ENCODE results near the gene HAT1. TPM values are rescaled to one million over a fixed set of nuclear protein-coding genes. Genes with fewer than 3 reads are reported as not detected.

The HAT1 gene
- total and polyA plus RNA-seq, 10 of the 15 experiments (the other 5 are each of a cell fraction or from before 2014, with no cell fraction given): 60.0 to 225 (median 130) TPM

- TF ChIP-seq IRF3 (IDR thresholded peaks at IDR 0.05) (no peak), JUND (IDR thresholded peaks at IDR 0.05; ENCODE audit: low read depth, low read length) (no peak), TBL1XR1 (IDR thresholded peaks at IDR 0.05; ENCODE audit: low read depth, low read length) (no peak), E4F1 (IDR thresholded peaks at IDR 0.05; ENCODE audit: borderline replicate concordance, partially characterized antibody) (no peak)
These were observed 91.1 kb downstream of the HAT1 start (continued) for GRCh38 chr2:172013396-172013795.

- no peak overlapping the region for H3K4me3 ChIP-seq
- H3K4me1 ChIP-seq (ENCODE audit: control insufficient read depth, insufficient read depth, low read length): no peaks in the 10 kb centered on the region
- ATAC-seq: no peak
- no peak for DNase-seq (ENCODE audit: low read depth, low spot score)
- ChIA-PET SMC1A (ENCODE audit: uncharacterized antibody, unreplicated experiment) (interaction anchor here (1.1 kb wide), 3 partner anchors 16 to 33 kb away, joined by 3 to 4 read pairs (median 3); no protein-coding TSS in a partner anchor), RAD21 (ENCODE audit: unreplicated experiment) (no interaction called here), CTCF (interaction anchor here (0.5 kb wide), 1 partner anchor 111 kb away, joined by 3 read pairs; no protein-coding TSS in a partner anchor), POLR2A (no interaction called here)
- no peaks in the 10 kb centered on the region for H3K79me2 ChIP-seq (ENCODE audit: control insufficient read depth, insufficient read depth, low read length)
- no peaks in the 10 kb centered on the region for H3K36me3 ChIP-seq (ENCODE audit: control insufficient read depth in 2 of 2, insufficient read depth in 2 of 2, low read length in 1 of 2)
- in situ Hi-C loops (cut with MboI) (no loop called here), intact Hi-C loops (cut with micrococcal nuclease; ENCODE audit: unreplicated experiment) (no loop called here)
- no peak overlapping the region for H3K9ac ChIP-seq (ENCODE audit: control insufficient read depth, insufficient read depth, low read length)
- no peaks in the 10 kb centered on the region for H3K9me3 ChIP-seq (replicated peaks; ENCODE audit: control insufficient read depth, insufficient read depth, low read length)
- H2AFZ ChIP-seq (ENCODE audit: control insufficient read depth, low read depth, low read length): no peak overlapping the region
- no TSS peak for BruUV-seq (replicated peaks)
- 78% methylated on average over 8 of the region's 8 CpGs for WGBS (ENCODE audit: insufficient coverage, insufficient replicate concordance, low lambda C conversion rate, missing lambda C conversion rate)
- FAIRE-seq: no peak
- no peaks in the 10 kb centered on the region for H4K20me1 ChIP-seq (ENCODE audit: control insufficient read depth, insufficient read depth)
- H3K4me2 ChIP-seq (ENCODE audit: control insufficient read depth, insufficient read depth): no peak overlapping the region
- no peaks in the 10 kb centered on the region for H3K27me3 ChIP-seq (replicated peaks in 1 of 2; ENCODE audit: control insufficient read depth in 2 of 2, insufficient read depth in 2 of 2, low read length in 1 of 2)
- no peak overlapping the region for H3K27ac ChIP-seq (ENCODE audit: control insufficient read depth, insufficient read depth)
- TF ChIP-seq IRF4 (IDR thresholded peaks at IDR 0.05; ENCODE audit: low read depth, low read length) (no peak), SMAD1 (IDR thresholded peaks at IDR 0.05; ENCODE audit: low read depth, partially characterized antibody) (no peak), KAT2A (conservative IDR thresholded peaks at IDR 0.05; ENCODE audit: control insufficient read depth, low read depth, low read length) (no peak), BRCA1 (IDR thresholded peaks at IDR 0.05; ENCODE audit: low read depth, low read length) (no peak), E2F4 (IDR thresholded peaks at IDR 0.05; ENCODE audit: low read depth, low read length) (no peak), TCF7 (IDR thresholded peaks at IDR 0.05; ENCODE audit: borderline replicate concordance) (no peak), CBFB (IDR thresholded peaks at IDR 0.05; ENCODE audit: low read depth) (no peak), FOXM1 (IDR thresholded peaks at IDR 0.05; ENCODE audit: low read depth, low read length) (no peak), SIN3A (IDR thresholded peaks at IDR 0.05; ENCODE audit: low read depth, low read length) (no peak), RELA (IDR thresholded peaks at IDR 0.05; ENCODE audit: borderline replicate concordance, partially characterized antibody) (no peak), GATAD2B (conservative IDR thresholded peaks at IDR 0.05; ENCODE audit: low read depth) (no peak), NFXL1 (IDR thresholded peaks at IDR 0.05; ENCODE audit: borderline replicate concordance) (no peak), NFIC (IDR thresholded peaks at IDR 0.05; ENCODE audit: low read depth, low read length) (no peak), RAD51 (IDR thresholded peaks at IDR 0.05) (no peak), TBL1XR1 (IDR thresholded peaks at IDR 0.05; ENCODE audit: low read depth, low read length) (no peak), MYB (IDR thresholded peaks at IDR 0.05; ENCODE audit: borderline replicate concordance, low read depth, low read length) (no peak), HDAC2 (IDR thresholded peaks at IDR 0.05) (no peak)
These were observed 99.0 kb downstream of the HAT1 start for GRCh38 chr2:172021074-172021931.
